ENCODE measurements around the gene HRH1.

HRH1 gene

GRCh38 chr3:11198495-11198894 lies 44.2 kb downstream of the HRH1 start:
- no peak overlapping the region for H3K27ac ChIP-seq

GRCh38 chr3:11199902-11200845 lies 45.9 kb downstream of the HRH1 start:
- no peaks in the 10 kb centered on the region for H3K36me3 ChIP-seq
- TF ChIP-seq CTCF (IDR thresholded peaks at IDR 0.05; ENCODE audit: low read depth, low read length) = no peak
- H3K4me3 ChIP-seq (ENCODE audit: low read depth, low read length) = no peak overlapping the region
- no peak for DNase-seq
- H3K27me3 ChIP-seq (ENCODE audit: insufficient read depth, low read depth, severe bottlenecking) = no peaks in the 10 kb centered on the region
- no peak overlapping the region for H3K27ac ChIP-seq
- H3K9me3 ChIP-seq (ENCODE audit: severe bottlenecking) = no peaks in the 10 kb centered on the region

More at GRCh38 chr3:11198495-11198894, 44.2 kb downstream of the HRH1 start:
- no peaks in the 10 kb centered on the region for H3K27me3 ChIP-seq (ENCODE audit: insufficient read depth, low read depth, severe bottlenecking)
- no peaks in the 10 kb centered on the region for H3K36me3 ChIP-seq
- no peaks in the 10 kb centered on the region for H3K9me3 ChIP-seq (ENCODE audit: severe bottlenecking)
- H3K4me3 ChIP-seq (ENCODE audit: low read depth, low read length) = no peak overlapping the region
- TF ChIP-seq CTCF (IDR thresholded peaks at IDR 0.05; ENCODE audit: low read depth, low read length) = no peak
- no peak for DNase-seq

GRCh38 chr3:11201251-11202019 lies 47.1 kb downstream of the HRH1 start:
- no peaks in the 10 kb centered on the region for H3K27me3 ChIP-seq (ENCODE audit: insufficient read depth, low read depth, severe bottlenecking)
- no peak for DNase-seq
- TF ChIP-seq CTCF (IDR thresholded peaks at IDR 0.05; ENCODE audit: low read depth, low read length) = no peak
- H3K4me3 ChIP-seq (ENCODE audit: low read depth, low read length) = no peak overlapping the region
- H3K27ac ChIP-seq = no peak overlapping the region
- H3K36me3 ChIP-seq = no peaks in the 10 kb centered on the region
- H3K9me3 ChIP-seq (ENCODE audit: severe bottlenecking) = no peaks in the 10 kb centered on the region

- no peaks in the 10 kb centered on the region for H3K9me3 ChIP-seq (ENCODE audit: severe bottlenecking)
- H3K36me3 ChIP-seq = no peaks in the 10 kb centered on the region
- H3K27me3 ChIP-seq (ENCODE audit: insufficient read depth, low read depth, severe bottlenecking) = no peaks in the 10 kb centered on the region
- H3K4me3 ChIP-seq (ENCODE audit: low read depth, low read length) = no peak overlapping the region
- H3K27ac ChIP-seq = no peak overlapping the region
- DNase-seq = no peak
- TF ChIP-seq CTCF (IDR thresholded peaks at IDR 0.05; ENCODE audit: low read depth, low read length) = no peak
These were observed 49.7 kb downstream of the HRH1 start for GRCh38 chr3:11203961-11204360.

- H3K36me3 ChIP-seq = no peaks in the 10 kb centered on the region
- no peaks in the 10 kb centered on the region for H3K9me3 ChIP-seq (ENCODE audit: severe bottlenecking)
- no peak for DNase-seq
- no peak overlapping the region for H3K27ac ChIP-seq
- H3K4me3 ChIP-seq (ENCODE audit: low read depth, low read length) = no peak overlapping the region
- no peak for TF ChIP-seq CTCF (IDR thresholded peaks at IDR 0.05; ENCODE audit: low read depth, low read length)
- no peaks in the 10 kb centered on the region for H3K27me3 ChIP-seq (ENCODE audit: insufficient read depth, low read depth, severe bottlenecking)
These were observed 50.5 kb downstream of the HRH1 start for GRCh38 chr3:11204697-11205348.
